ENCODE measurements around the gene SLC7A1.

- no peak for TF ChIP-seq STAT6 (CRISPR knock-in tag; conservative IDR thresholded peaks at IDR 0.05; ENCODE audit: low read depth)
- no peak for TF ChIP-seq CTCF (IDR thresholded peaks at IDR 0.05)
- TF ChIP-seq AFF4 (CRISPR knock-in tag; IDR thresholded peaks at IDR 0.05; ENCODE audit: borderline replicate concordance) = no peak
- TF ChIP-seq ZNF396 (CRISPR knock-in tag; IDR thresholded peaks at IDR 0.05; ENCODE audit: borderline replicate concordance) = no peak
- TF ChIP-seq GABPB1 (CRISPR knock-in tag; IDR thresholded peaks at IDR 0.05) = no peak
- TF ChIP-seq JUN (CRISPR knock-in tag; IDR thresholded peaks at IDR 0.05) = no peak
- TF ChIP-seq MYBL2 (CRISPR knock-in tag; IDR thresholded peaks at IDR 0.05) = no peak
Observed at GRCh38 chr13:29515372-29515771, 80.1 kb downstream of the SLC7A1 start.

Data from WTC11 (cell line).